ENCODE results near the gene TICAM2. TPM values are rescaled to one million over a fixed set of nuclear protein-coding genes. Genes with fewer than 3 reads are reported as not detected.

TICAM2 gene
- total and polyA plus RNA-seq, 10 of the 15 experiments (the other 5 are each of a cell fraction or from before 2014, with no cell fraction given) = 0.14 to 7.0 (median 2.9) TPM

GRCh38 chr5:115542651-115543364 is 59.5 kb downstream of the TICAM2 start:
- peaks cover 5% of the 10 kb centered on the region for H3K9me3 ChIP-seq (replicated peaks; ENCODE audit: control insufficient read depth, insufficient read depth, low read length)
- peak overlapping the region; percentile 98 for H3K4me2 ChIP-seq (ENCODE audit: control insufficient read depth, insufficient read depth)
- peak overlapping the region; percentile 81 for H3K4me3 ChIP-seq
- peak overlapping the region; percentile 89 for H3K9ac ChIP-seq (ENCODE audit: control insufficient read depth, insufficient read depth, low read length)
- TF ChIP-seq CTCF (IDR thresholded peaks at IDR 0.05 in 2 of 3, conservative IDR thresholded peaks at IDR 0.05 in 1 of 3; ENCODE audit: control insufficient read depth in 2 of 3, extremely low read depth in 1 of 3, insufficient read depth in 1 of 3, low read depth in 3 of 3, low read length in 3 of 3) = no peak
- no peak for TF ChIP-seq RCOR1 (conservative IDR thresholded peaks at IDR 0.05; ENCODE audit: low read depth, low read length)
- no TSS peak for BruUV-seq (replicated peaks)
- ChIA-PET RAD21 (ENCODE audit: unreplicated experiment) (interaction anchor here (0.9 to 6.2 kb wide), 12 partner anchors 9 to 236 kb away, joined by 3 to 66 read pairs (median 7); partner anchors contain the start of genes TICAM2 and TMED7), SMC1A (ENCODE audit: uncharacterized antibody, unreplicated experiment) (interaction anchor here (0.6 to 13.9 kb wide), 22 partner anchors 9 to 533 kb away, joined by 3 to 166 read pairs (median 4); no protein-coding TSS in a partner anchor), POLR2A (interaction anchor here (0.6 to 3.4 kb wide), 22 partner anchors 9 to 1098 kb away, joined by 3 to 11 read pairs (median 4); partner anchors contain the start of gene TICAM2), CTCF (interaction anchor here (0.9 to 7.3 kb wide), 7 partner anchors 9 to 232 kb away, joined by 3 to 58 read pairs (median 5); no protein-coding TSS in a partner anchor)
- H4K20me1 ChIP-seq (ENCODE audit: control insufficient read depth, insufficient read depth) = no peaks in the 10 kb centered on the region; the same call in 1 of the 2 replicates
- H2AFZ ChIP-seq (ENCODE audit: control insufficient read depth, low read depth, low read length) = no peak overlapping the region
- H3K27me3 ChIP-seq (replicated peaks in 1 of 2; ENCODE audit: control insufficient read depth in 2 of 2, insufficient read depth in 2 of 2, low read length in 1 of 2) = no peaks in the 10 kb centered on the region
- intact Hi-C loops (cut with micrococcal nuclease; ENCODE audit: unreplicated experiment) = loop anchor here (2.0 to 10.0 kb wide), 4 partner anchors 80 to 1108 kb away; no protein-coding TSS in a partner anchor
- in situ Hi-C loops (cut with MboI) = no loop called here
- H3K36me3 ChIP-seq (ENCODE audit: control insufficient read depth in 2 of 2, insufficient read depth in 2 of 2, low read length in 1 of 2) = peaks cover 0 to 11% of the 10 kb centered on the region in 2 experiments; a peak in 2 of 4 replicates
- no peak for FAIRE-seq
- H3K4me1 ChIP-seq (ENCODE audit: control insufficient read depth, insufficient read depth, low read length) = peaks cover 4% of the 10 kb centered on the region
- peaks cover 67% of the 10 kb centered on the region for H3K79me2 ChIP-seq (ENCODE audit: control insufficient read depth, insufficient read depth, low read length)
- peak overlapping the region; percentile 88; the same call in 1 of the 2 replicates for H3K27ac ChIP-seq (ENCODE audit: control insufficient read depth, insufficient read depth)
- no peak for ATAC-seq
- DNase-seq (ENCODE audit: low read depth, low spot score) = no peak
- WGBS (ENCODE audit: insufficient coverage, insufficient replicate concordance, low lambda C conversion rate, missing lambda C conversion rate) = under 1% methylated on average over 10 of the region's 10 CpGs

Data from GM12878 (cell line).